GM12878 (cell line): Measurements from ENCODE around the gene BLCAP. TPM values are rescaled to one million over a fixed set of nuclear protein-coding genes. Genes with fewer than 3 reads are reported as not detected.

ENCODE experiments used
- ATAC-seq: fragments of 200-7000 bp; cut with Tn5 transposase; 3 replicates; pipeline ENCODE4 v1.9.1; 2020; ENCODE audit warnings: mild to moderate bottlenecking, moderate library complexity
- BruUV-seq: library from RNA; stranded (reverse); fragments of 400-500 nt; replicated peaks from 2 replicates; lab custom pipeline; 2021; lab: Mats Ljungman, UMichigan
- CTCF ChIA-PET: fragments of 300-600 bp; sonication (Branson Sonifier 250); formaldehyde crosslinking; extraction: SDS; loops from one replicate; lab custom pipeline; 2021; ENCODE audit warnings: inconsistent platforms; lab: Yijun Ruan, JAX
- POLR2A ChIA-PET: fragments of 350-600 bp; formaldehyde crosslinking; extraction: SDS; loops from one replicate; lab custom pipeline; 2021; ENCODE audit warnings: inconsistent platforms; lab: Charles Lee
- RAD21 ChIA-PET: fragments of 300-600 bp; sonication (Branson Sonifier 250); formaldehyde crosslinking; loops from one replicate; lab custom pipeline; 2023; ENCODE audit warnings: antibody characterized with exemption; ENCODE audit not compliant: unreplicated experiment; lab: Charles Lee
- SMC1A ChIA-PET: fragments of 300-600 bp; sonication (Branson Sonifier 250); formaldehyde crosslinking; loops from one replicate; lab custom pipeline; 2023; ENCODE audit not compliant: unreplicated experiment, uncharacterized antibody; lab: Charles Lee
- DNase-seq: peaks from one replicate; pipeline ENCODE4 v3.0.0-alpha.2; 2011; ENCODE audit warnings: low read depth, low spot score
- FAIRE-seq: peaks from 3 replicates; lab custom pipeline; 2011; peaks lifted over from hg19 to GRCh38; lab: Jason Lieb, UNC
- H2AFZ ChIP-seq: 2 replicates; pipeline ENCODE4 v1.6.0; 2011; ENCODE audit warnings: low read depth, low read length, control low read depth; ENCODE audit not compliant: control insufficient read depth
- H3K27ac ChIP-seq: 2 replicates; pipeline ENCODE4 v1.5.1; 2011; ENCODE audit warnings: control low read depth; ENCODE audit not compliant: control insufficient read depth, insufficient read depth
- H3K27me3 ChIP-seq, 2 experiments: replicated peaks in 1 of 2; 2 replicates each; pipeline versions ENCODE4 v1.6.0 to v1.6.1; 2011; ENCODE audit warnings: low read length in 1 of 2; ENCODE audit not compliant: control insufficient read depth in 2 of 2, insufficient read depth in 2 of 2
- H3K36me3 ChIP-seq, 2 experiments: 2 replicates each; pipeline ENCODE4 v1.5.1; 2011; ENCODE audit warnings: low read length in 1 of 2; ENCODE audit not compliant: control insufficient read depth in 2 of 2, insufficient read depth in 2 of 2
- H3K4me1 ChIP-seq: 2 replicates; pipeline ENCODE4 v1.6.1; 2011; ENCODE audit warnings: mild to moderate bottlenecking, low read length, moderate library complexity, mixed read lengths; ENCODE audit not compliant: control insufficient read depth, insufficient read depth
- H3K4me2 ChIP-seq: 2 replicates; pipeline ENCODE4 v1.6.0; 2011; ENCODE audit warnings: control low read depth; ENCODE audit not compliant: control insufficient read depth, insufficient read depth
- H3K4me3 ChIP-seq: fragments of 200-600 bp; sonication (generic); 2 replicates; pipeline ENCODE4 v1.5.1; 2016
- H3K79me2 ChIP-seq: 2 replicates; pipeline ENCODE4 v1.6.0; 2011; ENCODE audit warnings: low read length; ENCODE audit not compliant: control insufficient read depth, insufficient read depth
- H3K9ac ChIP-seq: 2 replicates; pipeline ENCODE4 v1.8.0; 2011; ENCODE audit warnings: low read length, control low read depth, mixed read lengths; ENCODE audit not compliant: control insufficient read depth, insufficient read depth
- H3K9me3 ChIP-seq: replicated peaks from 3 replicates; pipeline ENCODE4 v1.5.1; 2011; ENCODE audit warnings: mild to moderate bottlenecking, low read length; ENCODE audit not compliant: control insufficient read depth, insufficient read depth
- H4K20me1 ChIP-seq: 2 replicates; pipeline ENCODE4 v1.6.0; 2011; ENCODE audit not compliant: control insufficient read depth, insufficient read depth
- CREB1 ChIP-seq: IDR thresholded peaks from 2 replicates; pipeline ENCODE4 v1.6.1; 2012; ENCODE audit warnings: low read depth, mild to moderate bottlenecking, inconsistent platforms
- EP300 ChIP-seq, 2 experiments: fragments of 150-350 bp in 1 of 2; IDR thresholded peaks; 2 replicates each; pipeline ENCODE4 v1.6.1; 2011 to 2012; ENCODE audit warnings: low read depth in 2 of 2, low read length in 2 of 2, borderline replicate concordance in 1 of 2, improper control_type of control experiment in 1 of 2, inconsistent platforms in 1 of 2; ENCODE audit not compliant: control insufficient read depth in 1 of 2
- FOXK2 ChIP-seq: fragments of 450-650 bp; IDR thresholded peaks from 2 replicates; pipeline ENCODE4 v1.6.1; 2017; ENCODE audit warnings: mild to moderate bottlenecking, moderate library complexity
- NR2C1 ChIP-seq: fragments of 450-650 bp; IDR thresholded peaks from 2 replicates; pipeline ENCODE4 v1.6.1; 2017; ENCODE audit warnings: antibody characterized with exemption, mild to moderate bottlenecking, moderate library complexity
- RB1 ChIP-seq: fragments of 450-650 bp; formaldehyde crosslinking; IDR thresholded peaks from 2 replicates; pipeline ENCODE4 v1.6.1; 2017; ENCODE audit warnings: mild to moderate bottlenecking, borderline replicate concordance
- SMAD5 ChIP-seq: IDR thresholded peaks from 2 replicates; pipeline ENCODE4 v1.6.1; 2016; ENCODE audit warnings: antibody characterized with exemption, low read depth
- SMC3 ChIP-seq: IDR thresholded peaks from 2 replicates; pipeline ENCODE4 v1.6.1; 2011; ENCODE audit warnings: low read length, improper control_type of control experiment, borderline replicate concordance
- ZNF207 ChIP-seq: fragments of 450-650 bp; IDR thresholded peaks from 2 replicates; pipeline ENCODE4 v1.6.1; 2014; ENCODE audit warnings: antibody characterized with exemption, mild to moderate bottlenecking, borderline replicate concordance
- WGBS: methylation state at CpG from one replicate; pipeline ENCODE4 v1.1.6; 2016; ENCODE audit warnings: low lambda C conversion rate; ENCODE audit not compliant: insufficient replicate concordance, insufficient coverage; ENCODE audit errors: missing lambda C conversion rate; 5-methylcytosine and 5-hydroxymethylcytosine counted together
- in situ Hi-C: fragments of 300-500 bp; cut with MboI; formaldehyde crosslinking; loops from 9 replicates; pipeline ENCODE4 v1.14.3; 2018; ENCODE audit warnings: mixed read lengths
- intact Hi-C: fragments of 100-400 bp; cut with micrococcal nuclease; formaldehyde crosslinking; loops from one replicate; pipeline ENCODE4 v1.14.2; 2022; ENCODE audit not compliant: unreplicated experiment
- polyA plus RNA-seq, 11 experiments: library from polyadenylated mRNA; depleted of rRNA in 4 of 11; unstranded in 6 of 11; stranded (reverse) in 5 of 11; fragments of >200 nt; fragmentation: Nextera tagmentation in 4 of 11; fragmentation: Illumina TruSeq in 1 of 11; extraction: Ambion mirVana in 4 of 11; extraction: Trizol in 1 of 11; gene quantifications; 1 replicate in 1 of 11; 2 replicates in 10 of 11; pipeline versions ENCODE4 v1.2.1 to v1.2.3, GENCODE V29; 2011 to 2016; ENCODE audit warnings: inconsistent platforms in 2 of 11, missing spikeins in 2 of 11, low read depth in 1 of 11
- total RNA-seq, 4 experiments: library from RNA; depleted of rRNA in 3 of 4; stranded (reverse); fragments of >200 nt in 3 of 4; fragmentation: Illumina TruSeq in 1 of 4; extraction: Trizol in 1 of 4; gene quantifications; 2 replicates each; pipeline versions ENCODE4 v1.2.1 to v1.2.3, GENCODE V29; 2013 to 2021
- TF ChIP-seq, protein P1 (sequence below): fragments of 450-650 bp; IDR thresholded peaks from 2 replicates; pipeline ENCODE4 v1.6.1; 2017; ENCODE audit warnings: mild to moderate bottlenecking
- TF ChIP-seq, protein P2 (sequence below): fragments of 450-650 bp; IDR thresholded peaks from 2 replicates; pipeline ENCODE4 v1.6.1; 2016; ENCODE audit warnings: mild to moderate bottlenecking, moderate library complexity, borderline replicate concordance

BLCAP gene
- total and polyA plus RNA-seq, 10 of the 15 experiments (the other 5 are each of a cell fraction or from before 2014, with no cell fraction given): 24.6 to 62.3 (median 47.3) TPM

DNA sequence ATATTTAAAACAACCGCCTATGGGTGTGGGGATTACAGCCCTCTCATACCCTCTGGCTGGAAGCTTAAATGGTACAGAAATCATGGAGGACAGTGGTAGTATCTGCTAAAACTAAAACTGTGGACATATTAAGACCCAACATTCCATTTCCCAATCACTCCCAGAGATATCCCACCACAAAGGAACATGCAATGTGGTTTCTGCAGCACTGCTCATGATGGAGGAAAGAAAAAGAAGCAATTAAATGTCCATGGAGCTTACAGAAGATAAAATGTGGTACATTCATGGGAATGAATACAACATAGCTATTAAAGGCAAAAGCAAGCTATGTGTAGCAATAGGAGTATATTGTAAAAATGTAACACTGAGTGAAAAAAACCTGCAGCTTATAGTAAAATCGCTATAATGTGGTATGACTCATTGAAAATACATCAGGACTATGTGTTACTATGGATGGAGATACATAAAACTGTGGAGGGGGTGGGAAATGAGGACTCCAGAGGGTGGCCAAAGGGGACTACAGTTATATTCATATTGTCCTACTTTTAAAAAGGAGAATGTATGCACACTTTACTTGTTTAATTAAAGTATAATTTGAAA, 29.5 kb downstream of the BLCAP start:
- Histone ChIP-seq H3K9me3 (no peaks in the 10 kb centered on the region), H3K27ac (no peak overlapping the region), H3K4me3 (no peak overlapping the region), H2AFZ (no peak overlapping the region), H3K36me3 (0 out of 4 replicates have a peak, but pooled peaks cover 0 to 4% of the 10 kb centered on the region in 2 experiments), H3K79me2 (no peaks in the 10 kb centered on the region), H3K27me3 (no peaks in the 10 kb centered on the region), H3K4me1 (no peaks in the 10 kb centered on the region), H4K20me1 (no peaks in the 10 kb centered on the region), H3K9ac (no peak overlapping the region), H3K4me2 (no peak overlapping the region)
- TF ChIP-seq NR2C1 (no peak), SMAD5 (no peak), FOXK2 (no peak), CREB1 (no peak), SMC3 (no peak), ZNF207 (no peak), RB1 (no peak), EP300 (IDR thresholded peaks at IDR 0.05; ENCODE audit: borderline replicate concordance in 1 of 2, control insufficient read depth in 1 of 2, low read depth in 2 of 2, low read length in 2 of 2) (no peak)
- TF ChIP-seq, protein P1, sequence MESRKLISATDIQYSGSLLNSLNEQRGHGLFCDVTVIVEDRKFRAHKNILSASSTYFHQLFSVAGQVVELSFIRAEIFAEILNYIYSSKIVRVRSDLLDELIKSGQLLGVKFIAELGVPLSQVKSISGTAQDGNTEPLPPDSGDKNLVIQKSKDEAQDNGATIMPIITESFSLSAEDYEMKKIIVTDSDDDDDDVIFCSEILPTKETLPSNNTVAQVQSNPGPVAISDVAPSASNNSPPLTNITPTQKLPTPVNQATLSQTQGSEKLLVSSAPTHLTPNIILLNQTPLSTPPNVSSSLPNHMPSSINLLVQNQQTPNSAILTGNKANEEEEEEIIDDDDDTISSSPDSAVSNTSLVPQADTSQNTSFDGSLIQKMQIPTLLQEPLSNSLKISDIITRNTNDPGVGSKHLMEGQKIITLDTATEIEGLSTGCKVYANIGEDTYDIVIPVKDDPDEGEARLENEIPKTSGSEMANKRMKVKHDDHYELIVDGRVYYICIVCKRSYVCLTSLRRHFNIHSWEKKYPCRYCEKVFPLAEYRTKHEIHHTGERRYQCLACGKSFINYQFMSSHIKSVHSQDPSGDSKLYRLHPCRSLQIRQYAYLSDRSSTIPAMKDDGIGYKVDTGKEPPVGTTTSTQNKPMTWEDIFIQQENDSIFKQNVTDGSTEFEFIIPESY: no peak
- TF ChIP-seq, protein P2, sequence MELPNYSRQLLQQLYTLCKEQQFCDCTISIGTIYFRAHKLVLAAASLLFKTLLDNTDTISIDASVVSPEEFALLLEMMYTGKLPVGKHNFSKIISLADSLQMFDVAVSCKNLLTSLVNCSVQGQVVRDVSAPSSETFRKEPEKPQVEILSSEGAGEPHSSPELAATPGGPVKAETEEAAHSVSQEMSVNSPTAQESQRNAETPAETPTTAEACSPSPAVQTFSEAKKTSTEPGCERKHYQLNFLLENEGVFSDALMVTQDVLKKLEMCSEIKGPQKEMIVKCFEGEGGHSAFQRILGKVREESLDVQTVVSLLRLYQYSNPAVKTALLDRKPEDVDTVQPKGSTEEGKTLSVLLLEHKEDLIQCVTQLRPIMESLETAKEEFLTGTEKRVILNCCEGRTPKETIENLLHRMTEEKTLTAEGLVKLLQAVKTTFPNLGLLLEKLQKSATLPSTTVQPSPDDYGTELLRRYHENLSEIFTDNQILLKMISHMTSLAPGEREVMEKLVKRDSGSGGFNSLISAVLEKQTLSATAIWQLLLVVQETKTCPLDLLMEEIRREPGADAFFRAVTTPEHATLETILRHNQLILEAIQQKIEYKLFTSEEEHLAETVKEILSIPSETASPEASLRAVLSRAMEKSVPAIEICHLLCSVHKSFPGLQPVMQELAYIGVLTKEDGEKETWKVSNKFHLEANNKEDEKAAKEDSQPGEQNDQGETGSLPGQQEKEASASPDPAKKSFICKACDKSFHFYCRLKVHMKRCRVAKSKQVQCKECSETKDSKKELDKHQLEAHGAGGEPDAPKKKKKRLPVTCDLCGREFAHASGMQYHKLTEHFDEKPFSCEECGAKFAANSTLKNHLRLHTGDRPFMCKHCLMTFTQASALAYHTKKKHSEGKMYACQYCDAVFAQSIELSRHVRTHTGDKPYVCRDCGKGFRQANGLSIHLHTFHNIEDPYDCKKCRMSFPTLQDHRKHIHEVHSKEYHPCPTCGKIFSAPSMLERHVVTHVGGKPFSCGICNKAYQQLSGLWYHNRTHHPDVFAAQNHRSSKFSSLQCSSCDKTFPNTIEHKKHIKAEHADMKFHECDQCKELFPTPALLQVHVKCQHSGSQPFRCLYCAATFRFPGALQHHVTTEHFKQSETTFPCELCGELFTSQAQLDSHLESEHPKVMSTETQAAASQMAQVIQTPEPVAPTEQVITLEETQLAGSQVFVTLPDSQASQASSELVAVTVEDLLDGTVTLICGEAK: no peak
- intact Hi-C loops: no loop called here
- ATAC-seq (no peak), DNase-seq (no peak), FAIRE-seq (no peak)
- ChIA-PET SMC1A (interaction anchor here (1.3 kb wide), 1 partner anchor 16 kb away, joined by 3 read pairs; no protein-coding TSS in a partner anchor), CTCF (interaction anchor here (1.7 kb wide), 1 partner anchor 9 kb away, joined by 6 read pairs; no protein-coding TSS in a partner anchor), POLR2A (interaction anchor here (0.6 kb wide), 1 partner anchor 350 kb away, joined by 10 read pairs; no protein-coding TSS in a partner anchor), RAD21 (no interaction called here)
- in situ Hi-C loops: no loop called here
- no TSS peak for BruUV-seq
- 94% methylated on average over 2 of the region's 2 CpGs for WGBS
